Occipital lobe (tissue), 2 donors: ENCODE measurements around the gene LCN9. TPM values are rescaled to one million over a fixed set of nuclear protein-coding genes. Genes with fewer than 3 reads are reported as not detected.

Experiments used
- DNase-seq: peaks from one replicate; lab custom pipeline; 2025; lab: John Stamatoyannopoulos, UW
- total RNA-seq: library from RNA; depleted of rRNA; stranded (reverse); fragments of >200 nt; gene quantifications from one replicate; pipeline ENCODE4 v1.2.3, GENCODE V29; 2014

Gene LCN9
- total RNA-seq, 1 donor from 2014 or later = not detected

- no peak for DNase-seq
Measured at GRCh38 chr9:135698236-135698635, 35.1 kb downstream of the LCN9 start.

- no peak for DNase-seq
Measured at GRCh38 chr9:135698767-135699166, 35.7 kb downstream of the LCN9 start.

- no peak for DNase-seq
Measured at GRCh38 chr9:135699440-135699839, 36.3 kb downstream of the LCN9 start, which contains the start of gene SOHLH1. Gene SOHLH1, minus strand, starts transcription at chr9:135699481. Its CDS starts 14 bp downstream, at chr9:135699467.

GRCh38 chr9:135700525-135700924, 37.4 kb downstream of the LCN9 start:
- DNase-seq = no peak

GRCh38 chr9:135701067-135701958, 38.2 kb downstream of the LCN9 start:
- no peak for DNase-seq

GRCh38 chr9:135701959-135702721, 39.0 kb downstream of the LCN9 start, which contains the start of gene KCNT1:
Gene KCNT1, plus strand, starts transcription at chr9:135702185. Its CDS starts 74 bp downstream, at chr9:135702259.
- no peak for DNase-seq

- peak; percentile 36 for DNase-seq
Measured at GRCh38 chr9:135703726-135704125, 40.6 kb downstream of the LCN9 start.

- DNase-seq = no peak
Measured at GRCh38 chr9:135704483-135704882, 41.4 kb downstream of the LCN9 start.

- DNase-seq = no peak
Measured at GRCh38 chr9:135705376-135705775, 42.3 kb downstream of the LCN9 start.

GRCh38 chr9:135706288-135706687, 43.2 kb downstream of the LCN9 start:
- DNase-seq = no peak

GRCh38 chr9:135707252-135708138, 44.4 kb downstream of the LCN9 start:
- DNase-seq = peak; percentile 54

- no peak for DNase-seq
Measured at GRCh38 chr9:135708164-135708563, 45.1 kb downstream of the LCN9 start.

- DNase-seq = no peak
Measured at GRCh38 chr9:135711391-135711790, 48.3 kb downstream of the LCN9 start.

- DNase-seq = no peak
Measured at GRCh38 chr9:135711881-135712280, 48.8 kb downstream of the LCN9 start.

- no peak for DNase-seq
Measured at GRCh38 chr9:135712613-135713295, 49.6 kb downstream of the LCN9 start.

- DNase-seq = no peak
Measured at GRCh38 chr9:135714242-135715055, 51.3 kb downstream of the LCN9 start.

- peak; percentile 37 for DNase-seq
Measured at GRCh38 chr9:135715056-135715595, 52.0 kb downstream of the LCN9 start.

GRCh38 chr9:135716045-135716444, 52.9 kb downstream of the LCN9 start:
- DNase-seq = no peak
